Posterior vena cava (tissue), 2 donors: ENCODE data around the gene SMIM13. TPM values are rescaled to one million over a fixed set of nuclear protein-coding genes. Genes with fewer than 3 reads are reported as not detected.
A peak's percentile ranks its signal among the peaks of the same experiment; 100 is the strongest.
"Not testable (repeated sequence)": the region's sequence is repeated elsewhere in the genome, so short reads cannot be mapped to it uniquely, and the experiment has no call there.

ENCODE experiments used
- DNase-seq: peaks from one replicate; pipeline ENCODE4 v3.0.0-alpha.2; 2020; ENCODE audit warnings: low spot score
- intact Hi-C, 2 donors: fragments of 100-400 bp; cut with DNase I; formaldehyde crosslinking; loops; one replicate each; pipeline versions ENCODE4 v1.14.1 to v1.14.2; 2022 to 2023
- total RNA-seq, 2 donors: library from RNA; stranded (reverse); fragmentation: NEBNext Ultra II Directional; extraction: Animal tissue kit (Norgen Biotek cat#: 25700); gene quantifications; one replicate each; pipeline ENCODE4 v1.2.1, GENCODE V29; 2021
- donor health status: DM: yes; HTN: yes; CAD: no.
- donor health status: DM: yes; HTN: yes; CAD: no.

Gene SMIM13
- total RNA-seq, 2 donors from 2014 or later = 9.2 to 11.8 TPM

GRCh38 chr6:11078266-11078665 lies 15.4 kb upstream of the SMIM13 start:
- DNase-seq = no peak
- intact Hi-C loops = no loop called here

DNA sequence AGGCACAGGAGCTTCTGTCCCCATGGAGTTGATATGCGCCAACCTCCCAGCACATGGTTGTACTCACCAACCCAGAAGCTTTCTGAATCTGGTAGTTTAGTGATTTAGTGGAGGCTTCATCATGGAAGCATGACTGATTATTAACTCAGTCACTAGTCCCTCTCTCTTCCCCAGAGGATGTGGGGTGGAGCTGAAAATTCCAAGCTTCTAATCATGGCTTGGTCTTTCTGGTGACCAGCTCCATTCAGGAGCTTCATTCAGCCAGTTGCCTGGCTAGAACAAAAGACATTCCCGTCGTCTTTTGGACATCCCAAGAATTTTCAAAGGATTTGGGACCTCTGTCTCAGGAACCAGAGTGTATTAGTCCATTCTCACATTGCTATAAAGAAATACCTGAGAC lies 13.3 kb upstream of the SMIM13 start:
- intact Hi-C loops = no loop called here
- DNase-seq = no peak

DNA sequence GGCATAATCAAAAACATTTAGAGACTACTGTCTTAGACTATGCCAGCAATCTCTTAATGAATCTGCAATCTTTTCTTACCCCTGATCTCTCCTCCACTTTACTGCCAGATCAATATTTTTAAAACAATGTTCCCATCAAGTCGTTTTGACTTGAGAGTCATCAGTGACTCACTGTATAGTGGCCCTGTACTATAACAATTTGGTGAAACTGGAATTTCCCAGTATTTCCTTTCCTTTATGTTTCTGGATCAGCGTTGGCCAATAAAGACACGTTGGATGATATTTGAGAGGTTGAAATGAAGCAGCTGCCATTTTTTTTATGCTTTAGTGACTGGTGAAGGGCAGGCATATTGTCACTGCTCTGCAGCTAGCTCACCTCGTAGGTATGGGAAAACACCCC lies 10.1 kb upstream of the SMIM13 start:
- intact Hi-C loops = no loop called here

DNA sequence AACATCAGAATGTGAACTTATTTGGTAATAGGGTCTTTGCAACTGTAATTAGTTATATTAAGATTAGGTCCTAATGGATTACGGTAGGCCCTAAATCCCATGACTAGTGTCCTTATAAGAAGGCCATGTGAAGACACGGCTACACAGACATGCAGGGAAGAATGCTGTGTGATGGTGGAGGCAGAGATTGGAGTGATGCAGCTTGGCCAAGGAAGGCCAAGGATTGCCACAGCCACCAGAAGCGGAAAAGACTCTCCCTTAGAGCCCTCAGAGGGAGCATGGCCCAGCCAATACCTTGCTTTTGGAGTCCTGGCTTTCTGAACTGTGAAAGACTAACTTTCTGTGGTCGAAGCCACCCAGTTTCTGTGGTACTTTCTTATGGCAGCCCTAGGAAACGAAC lies 9.7 kb upstream of the SMIM13 start:
- DNase-seq = no peak
- intact Hi-C loops = no loop called here

More for the DNA sequence above, 10.1 kb upstream of the SMIM13 start:
- DNase-seq = no peak

- DNase-seq = no peak
- intact Hi-C loops = no loop called here
These were observed 7.7 kb upstream of the SMIM13 start for GRCh38 chr6:11085758-11086435.

DNA sequence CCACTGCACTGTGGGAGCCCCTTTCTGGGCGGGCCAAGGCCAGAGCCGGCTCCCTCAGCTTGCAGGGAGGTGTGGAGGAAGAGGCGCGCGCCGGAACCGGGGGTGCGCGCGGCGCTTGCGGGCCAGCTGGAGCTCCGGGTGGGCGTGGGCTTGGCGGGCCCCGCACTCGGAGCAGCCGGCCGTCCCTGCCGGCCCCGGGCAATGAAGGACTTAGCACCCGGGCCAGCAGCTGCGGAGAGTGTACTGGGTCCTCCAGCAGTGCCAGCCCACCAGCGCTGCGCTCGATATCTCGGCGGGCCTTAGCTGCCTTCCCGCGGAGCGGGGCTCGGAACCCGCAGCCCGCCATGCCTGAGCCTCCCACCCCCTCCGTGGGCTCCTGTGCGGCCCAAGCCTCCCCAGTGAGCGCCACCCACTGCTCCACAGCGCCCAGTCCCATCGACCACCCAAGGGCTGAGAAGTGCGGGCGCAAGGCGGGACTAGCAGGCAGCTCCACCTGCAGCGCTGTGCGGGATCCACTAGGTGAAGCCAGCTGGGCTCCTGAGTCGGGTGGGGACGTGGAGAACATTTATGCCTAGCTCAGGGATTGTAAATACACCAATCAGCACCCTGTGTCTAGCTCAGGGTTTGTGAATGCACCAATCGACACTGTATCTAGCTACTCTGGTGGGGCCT lies 6.4 kb upstream of the SMIM13 start:
- intact Hi-C loops, DNase-seq: not testable (repeated sequence)

DNA sequence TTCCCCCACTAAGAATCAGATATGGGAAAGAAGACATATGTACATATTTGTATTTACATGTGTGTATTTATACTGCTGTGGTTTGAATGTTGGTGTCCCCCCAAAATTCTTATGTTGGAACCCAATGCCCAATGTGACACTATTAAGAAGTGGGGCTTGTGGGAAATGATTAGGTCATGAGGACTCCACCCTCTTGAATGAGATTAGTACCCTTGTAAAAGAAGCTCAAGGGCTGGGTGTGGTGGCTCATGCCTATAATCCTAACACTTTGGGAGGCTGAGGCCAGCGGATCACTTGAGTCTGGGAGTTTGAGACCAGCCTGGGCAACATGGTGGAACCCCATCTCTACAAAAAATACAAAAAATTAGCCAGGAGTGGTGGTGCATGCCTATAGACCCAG lies 3.9 kb upstream of the SMIM13 start:
- DNase-seq = no peak
- intact Hi-C loops = no loop called here

- DNase-seq, intact Hi-C loops: not testable (repeated sequence)
These were observed 2.5 kb upstream of the SMIM13 start for GRCh38 chr6:11091141-11091540.

- DNase-seq = no peak
- intact Hi-C loops = no loop called here
These were observed 812 bp upstream of the SMIM13 start for GRCh38 chr6:11092668-11093375.

DNA sequence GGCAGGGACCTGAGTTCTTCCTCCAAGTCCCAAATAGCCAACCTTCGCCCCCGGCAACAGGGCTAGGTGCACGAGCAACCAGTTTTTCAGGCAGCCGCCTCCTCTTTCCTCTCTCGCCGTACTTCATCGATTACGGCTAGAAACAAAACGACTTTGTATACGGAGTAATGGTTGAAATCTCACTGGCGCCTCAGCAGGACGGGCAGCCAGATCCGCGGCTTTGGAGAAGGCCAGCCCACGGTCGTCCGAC lies 333 bp upstream of the SMIM13 start:
- intact Hi-C loops = no loop called here
- DNase-seq = peak; percentile 85

DNA sequence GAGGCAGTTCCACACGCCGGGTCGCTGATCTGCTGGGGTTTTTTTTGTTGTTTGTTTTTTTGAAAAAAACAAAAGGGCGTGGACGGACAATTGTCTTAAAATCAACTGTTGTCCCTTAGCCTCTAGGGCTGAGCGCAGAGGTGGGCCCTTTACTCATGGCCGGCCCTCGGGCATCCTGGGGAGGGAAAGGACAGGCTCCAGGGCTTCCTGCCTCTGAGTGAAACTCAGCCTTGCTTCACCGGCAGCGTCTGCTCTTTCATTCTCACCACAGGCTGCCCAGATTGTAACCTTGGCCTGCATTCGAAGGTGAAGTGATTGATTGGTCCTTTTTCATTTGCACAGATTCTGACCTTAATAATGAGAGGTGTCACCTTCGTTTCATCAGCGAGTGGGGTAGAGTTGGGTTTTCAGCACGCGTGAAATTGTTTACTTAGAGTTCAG lies 797 bp downstream of the SMIM13 start:
- peak; percentile 85 for DNase-seq
- intact Hi-C loops = no loop called here

DNA sequence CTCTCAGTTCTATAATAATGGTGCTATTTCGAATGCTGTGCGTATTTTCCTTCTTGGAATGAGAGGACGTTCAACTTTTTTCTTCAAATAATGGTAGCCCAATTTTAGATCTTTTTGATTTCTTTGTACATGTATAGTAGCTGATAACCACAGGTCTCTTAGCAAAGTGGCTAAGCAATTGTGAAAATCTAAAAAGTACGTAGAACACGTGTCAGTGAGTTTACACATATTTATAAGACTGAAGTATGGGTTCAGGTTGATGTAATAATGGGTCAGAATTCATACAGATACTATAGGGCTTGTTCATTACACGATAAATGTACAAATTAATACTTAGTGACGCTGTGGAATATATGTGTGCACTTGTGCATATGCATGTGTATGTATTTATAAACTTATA lies 1.3 kb downstream of the SMIM13 start:
- intact Hi-C loops = no loop called here
- DNase-seq = no peak

DNA sequence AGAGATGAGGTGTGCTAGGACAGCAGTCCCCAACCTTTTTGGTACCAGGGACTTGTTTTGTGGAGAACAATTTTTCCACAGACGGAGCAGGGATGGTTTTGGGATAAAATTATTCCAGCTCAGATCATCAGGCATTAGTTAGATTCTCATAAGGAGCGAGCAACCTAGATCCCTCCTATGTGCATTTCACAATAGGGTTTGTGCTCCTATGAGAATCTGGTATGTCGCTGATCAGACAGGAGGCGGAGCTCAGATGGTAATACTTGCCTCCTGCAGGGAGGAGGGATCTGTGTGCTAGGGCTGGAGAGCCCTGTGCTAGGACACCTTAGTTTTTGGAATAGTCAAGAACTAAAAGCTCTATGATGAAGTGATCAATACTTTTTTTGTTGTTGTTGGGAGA lies 2.5 kb downstream of the SMIM13 start:
- DNase-seq = no peak
- intact Hi-C loops = no loop called here

GRCh38 chr6:11097476-11097875 lies 3.8 kb downstream of the SMIM13 start:
- intact Hi-C loops = no loop called here
- no peak for DNase-seq

- intact Hi-C loops = no loop called here
- no peak for DNase-seq
These were observed 4.4 kb downstream of the SMIM13 start for GRCh38 chr6:11098004-11098403.

GRCh38 chr6:11101417-11101816 lies 7.8 kb downstream of the SMIM13 start:
- intact Hi-C loops = no loop called here
- DNase-seq = no peak

- intact Hi-C loops = no loop called here
- no peak for DNase-seq
These were observed 9.4 kb downstream of the SMIM13 start for GRCh38 chr6:11103065-11103464.

DNA sequence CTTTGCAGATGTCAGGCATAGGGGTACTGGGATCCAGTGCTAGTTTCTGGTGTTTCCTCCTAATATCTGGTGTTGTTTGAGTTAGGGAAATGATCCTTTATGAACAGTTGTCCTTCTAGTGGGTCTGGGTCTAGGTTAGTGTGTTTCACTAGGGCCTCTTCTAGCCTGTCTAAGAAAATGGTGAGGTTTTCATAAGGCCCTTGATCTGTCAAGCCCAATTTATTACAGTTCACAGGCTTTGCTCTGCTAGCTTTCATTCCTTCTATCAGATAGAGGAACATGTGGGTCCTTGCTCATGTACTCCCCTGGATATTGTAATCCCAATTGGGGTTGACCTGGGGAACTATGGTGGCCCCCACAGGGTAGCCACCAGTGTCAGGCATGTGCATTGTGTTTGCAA lies 15.1 kb downstream of the SMIM13 start:
- no peak for DNase-seq
- intact Hi-C loops = no loop called here

DNA sequence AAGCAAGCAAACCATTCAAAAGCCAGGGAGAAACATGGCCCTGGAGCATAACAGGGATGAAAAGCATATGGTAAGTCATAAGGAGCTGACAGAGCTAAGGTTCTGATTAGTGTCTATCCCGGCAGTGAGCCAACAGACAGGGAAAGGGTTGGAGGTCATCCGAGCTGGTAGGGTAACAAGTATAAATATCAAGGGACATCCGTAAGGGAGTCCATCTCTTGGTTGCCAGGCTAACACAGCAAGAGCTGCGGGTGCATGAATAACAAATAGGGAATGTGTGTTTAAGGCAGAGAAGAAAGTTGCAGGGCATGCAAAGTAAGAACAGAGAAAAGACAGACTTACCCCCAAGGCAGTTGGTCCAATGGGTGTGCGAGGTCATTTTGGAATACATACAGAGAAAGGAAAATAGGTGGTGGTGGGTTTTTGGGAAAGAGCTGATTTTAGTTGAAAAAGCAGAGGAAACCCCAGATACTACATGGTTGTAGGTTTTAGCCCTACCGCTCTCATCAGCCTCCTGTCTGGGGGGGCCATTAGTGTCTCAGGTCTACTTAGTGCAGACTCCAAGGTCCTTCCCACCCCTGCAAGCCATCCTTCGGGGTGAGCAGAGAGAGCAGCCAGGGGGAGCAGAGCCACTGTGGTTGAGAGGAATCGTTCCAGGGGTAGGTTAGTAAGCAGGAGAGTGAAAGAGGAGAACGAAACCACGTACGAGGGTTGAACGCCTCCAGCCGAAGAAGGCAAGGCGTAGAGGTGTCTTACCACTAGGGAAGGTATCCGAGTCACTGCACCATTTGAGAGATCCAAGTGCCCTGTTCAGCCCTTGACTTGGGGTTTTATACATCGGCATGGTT lies 17.5 kb downstream of the SMIM13 start, which contains the start of gene ERVFRD-1:
Gene ERVFRD-1, minus strand, starts transcription at position 805 of the 848 bp plus-strand sequence. CDS start 6,415 bp downstream, outside the sequence.
- intact Hi-C loops = no loop called here
- DNase-seq = no peak
